GM19455 (cell line): ENCODE data around the gene SPATA31E1.
"Not testable (repeated sequence)": the region's sequence is repeated elsewhere in the genome, so short reads cannot be mapped to it uniquely, and the experiment has no call there.

ENCODE experiments used
- ATAC-seq: cut with Tn5 transposase; IDR thresholded peaks from one replicate; pipeline ENCODE4 v1.9.1; 2021; ENCODE audit not compliant: unreplicated experiment

Gene SPATA31E1

DNA sequence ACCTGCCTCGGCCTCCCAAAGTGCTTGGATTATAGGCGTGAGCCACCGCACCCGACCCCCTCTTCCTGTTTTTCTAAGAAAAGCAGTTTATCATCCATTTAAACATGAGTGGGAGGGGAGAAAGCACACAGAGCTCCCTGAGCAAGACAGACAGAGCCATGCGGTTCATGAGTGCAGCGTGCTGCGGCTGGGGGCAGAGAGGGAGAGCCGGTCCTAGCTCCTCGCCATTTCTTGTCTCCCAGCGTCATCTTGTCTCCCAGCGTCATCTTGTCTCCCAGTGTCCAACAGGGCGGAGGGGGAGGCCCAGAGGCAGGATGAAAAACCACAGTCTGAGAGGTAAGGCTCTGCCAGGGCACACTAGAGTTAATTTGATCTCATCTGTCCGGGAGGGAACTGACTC, 36.3 kb downstream of the SPATA31E1 start:
- not testable (repeated sequence) for ATAC-seq

GRCh38 chr9:87921561-87921960, 38.9 kb downstream of the SPATA31E1 start:
- ATAC-seq, result not testable (repeated sequence)

DNA sequence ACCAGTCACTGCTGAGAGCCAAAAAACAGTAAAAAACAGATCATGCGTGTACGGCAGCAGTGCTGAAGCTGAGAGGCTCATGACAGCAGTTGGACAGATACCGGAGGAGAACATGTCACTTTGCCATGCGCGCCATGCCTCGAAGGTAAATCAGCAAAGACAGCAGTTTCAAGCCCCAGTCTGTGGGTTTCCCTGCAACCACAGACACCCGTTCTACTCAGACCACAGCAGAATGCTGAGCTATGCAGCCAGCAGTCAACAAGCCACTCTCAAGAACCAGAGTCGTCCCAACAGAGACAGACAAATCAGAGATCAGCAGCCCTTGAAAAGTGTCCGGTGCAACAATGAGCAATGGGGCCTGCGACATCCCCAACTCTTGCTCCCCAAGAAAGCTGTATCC, 40.3 kb downstream of the SPATA31E1 start:
- not testable (repeated sequence) for ATAC-seq

DNA sequence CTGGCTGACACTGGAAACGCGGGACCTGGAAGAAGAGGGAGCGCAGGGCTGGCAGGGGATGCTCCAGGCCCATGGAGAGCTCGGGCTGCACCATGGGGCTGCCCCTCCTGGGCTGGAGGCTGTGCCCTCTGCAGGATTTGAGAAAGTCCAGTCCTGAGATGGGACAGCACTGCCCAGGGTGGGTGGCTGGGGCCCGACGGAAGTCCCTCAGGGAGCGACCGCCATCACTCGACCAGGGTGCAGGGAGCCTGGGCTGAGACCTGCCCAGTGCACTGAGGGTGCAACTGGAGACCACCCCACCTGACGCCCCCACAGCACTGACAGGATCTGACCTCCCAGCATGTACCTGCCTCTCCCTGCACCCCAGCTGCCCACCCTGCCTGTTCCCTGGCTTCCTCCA, 42.2 kb downstream of the SPATA31E1 start:
- not testable (repeated sequence) for ATAC-seq

GRCh38 chr9:87929152-87929551, 46.5 kb downstream of the SPATA31E1 start:
- not testable (repeated sequence) for ATAC-seq

GRCh38 chr9:87934444-87934843, 51.8 kb downstream of the SPATA31E1 start:
- not testable (repeated sequence) for ATAC-seq

DNA sequence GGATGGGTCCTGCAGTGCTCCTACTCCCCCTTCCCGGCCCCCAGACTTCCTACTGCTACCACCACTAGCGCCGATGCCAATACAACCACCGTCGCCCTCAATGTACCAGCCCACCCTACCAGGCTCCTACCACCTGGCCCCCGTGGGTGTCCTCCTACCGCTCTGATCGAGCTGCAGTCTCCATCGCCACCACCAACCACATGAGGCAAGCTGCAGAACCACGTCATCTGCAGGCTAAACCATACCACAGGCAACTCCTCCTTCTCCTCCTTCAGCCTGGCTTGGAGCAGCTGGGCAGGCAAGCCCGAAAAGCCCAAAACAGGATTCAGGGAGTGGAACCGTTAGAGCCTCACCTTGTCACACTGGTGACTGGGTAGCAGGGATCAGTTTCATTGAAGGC, 54.7 kb downstream of the SPATA31E1 start:
- ATAC-seq, result not testable (repeated sequence)

DNA sequence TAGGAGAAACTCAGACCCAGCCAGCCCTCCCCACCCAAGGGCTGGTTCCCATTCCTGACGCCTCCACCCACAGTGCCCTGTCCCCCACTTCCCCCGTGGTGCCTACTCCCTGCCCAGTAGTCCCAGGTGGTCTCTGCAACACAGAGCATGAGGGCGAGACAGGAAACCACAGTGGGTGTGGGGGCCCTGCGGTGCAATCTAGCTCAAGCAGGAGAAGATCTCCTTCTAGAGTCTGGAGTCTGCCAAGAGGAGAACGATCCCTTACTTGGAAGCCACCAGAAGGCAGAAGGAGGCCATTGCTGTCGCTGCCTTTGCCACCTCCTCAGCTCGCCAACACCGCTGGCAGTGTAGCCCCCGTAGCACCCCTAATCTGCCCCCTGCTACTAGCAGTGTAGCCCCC, 55.2 kb downstream of the SPATA31E1 start:
- not testable (repeated sequence) for ATAC-seq

DNA sequence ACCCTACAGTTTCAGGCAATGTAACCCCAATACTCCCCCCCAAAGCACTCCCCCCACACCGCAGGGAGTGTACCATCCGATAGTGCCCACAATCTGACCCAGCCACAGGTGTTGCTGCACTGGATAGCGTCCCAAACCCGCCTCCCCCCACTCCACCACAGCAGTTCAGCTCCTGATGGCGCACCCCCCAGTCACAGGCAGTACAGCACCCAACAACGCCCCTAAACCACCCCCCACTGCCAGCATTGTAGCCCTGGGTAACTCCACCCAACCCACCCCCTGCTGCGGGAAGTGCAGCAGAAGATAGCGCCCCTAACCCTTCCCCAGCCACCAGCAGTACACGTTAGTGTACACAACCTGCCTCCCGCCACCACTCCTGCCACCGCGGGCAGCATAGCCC, 55.7 kb downstream of the SPATA31E1 start:
- ATAC-seq, result not testable (repeated sequence)
